CD4-positive, alpha-beta T cell (primary cell): ENCODE results near the gene PCTP. TPM values are rescaled to one million over a fixed set of nuclear protein-coding genes. Genes with fewer than 3 reads are reported as not detected.

ENCODE experiments used
- ATAC-seq: fragments of 200-7000 bp; cut with Tn5 transposase; one replicate; pipeline ENCODE4 v1.10.0; 2022; ENCODE audit warnings: mild to moderate bottlenecking; ENCODE audit not compliant: poor library complexity
- CTCF ChIA-PET: fragments of 350-600 bp; sonication (Branson Sonifier 250); formaldehyde crosslinking; loops from one replicate; lab custom pipeline; 2021; ENCODE audit warnings: antibody characterized with exemption, inconsistent platforms; lab: Charles Lee
- POLR2A ChIA-PET: fragments of 350-600 bp; sonication (Branson Sonifier 250); formaldehyde crosslinking; loops from one replicate; lab custom pipeline; 2021; ENCODE audit warnings: antibody characterized with exemption, inconsistent platforms; lab: Charles Lee
- DNase-seq, 14 experiments: peaks; one replicate each; pipeline ENCODE4 v3.0.0-alpha.2; 2013 to 2020; ENCODE audit warnings: mixed read lengths in 2 of 14
- H3K27ac ChIP-seq, 2 donors: one replicate each; pipeline versions ENCODE4 v1.5.1 to v1.7.0; 2013; ENCODE audit warnings: low read length in 2 of 2, low read depth in 1 of 2, mild to moderate bottlenecking in 1 of 2
- H3K27me3 ChIP-seq, 2 experiments: 1 replicate in 1 of 2; 2 replicates in 1 of 2; pipeline versions ENCODE4 v1.6.1 to v1.7.0; 2013; ENCODE audit warnings: low read length in 2 of 2, control low read depth in 1 of 2, mild to moderate bottlenecking in 1 of 2, moderate library complexity in 1 of 2; ENCODE audit not compliant: insufficient read depth in 2 of 2, control insufficient read depth in 1 of 2
- H3K36me3 ChIP-seq: one replicate; pipeline ENCODE4 v1.6.1; 2013; ENCODE audit warnings: low read length, control low read depth; ENCODE audit not compliant: insufficient read depth
- H3K4me1 ChIP-seq: one replicate; pipeline ENCODE4 v1.6.1; 2013; ENCODE audit warnings: low read length, control low read depth; ENCODE audit not compliant: insufficient read depth
- H3K4me3 ChIP-seq: one replicate; pipeline ENCODE4 v1.5.1; 2013; ENCODE audit warnings: mild to moderate bottlenecking, low read length, moderate library complexity
- H3K9me3 ChIP-seq, 2 experiments: 1 replicate in 1 of 2; 2 replicates in 1 of 2; pipeline versions ENCODE4 v1.6.1 to v1.7.0; 2013; ENCODE audit warnings: low read length in 2 of 2, mild to moderate bottlenecking in 2 of 2, control low read depth in 1 of 2, moderate library complexity in 1 of 2; ENCODE audit not compliant: control insufficient read depth in 1 of 2, insufficient read depth in 1 of 2
- H3K27ac Mint-ChIP-seq: one replicate; pipeline ENCODE4 v1.8.0; 2020; ENCODE audit warnings: mixed read lengths
- H3K27me3 Mint-ChIP-seq: one replicate; pipeline ENCODE4 v1.8.0; 2021; ENCODE audit warnings: mixed read lengths
- H3K36me3 Mint-ChIP-seq: one replicate; pipeline ENCODE4 v1.8.0; 2021; ENCODE audit warnings: low read depth, mixed read lengths
- H3K4me1 Mint-ChIP-seq: one replicate; pipeline ENCODE4 v1.8.0; 2021; ENCODE audit warnings: low read depth, mixed read lengths
- H3K4me3 Mint-ChIP-seq: one replicate; pipeline ENCODE4 v1.8.0; 2020; ENCODE audit warnings: mild to moderate bottlenecking, mixed read lengths
- H3K9me3 Mint-ChIP-seq: one replicate; pipeline ENCODE4 v1.8.0; 2020; ENCODE audit warnings: mixed read lengths
- intact Hi-C, 2 experiments: fragments of 100-400 bp; cut with DNase I in 1 of 2; cut with micrococcal nuclease in 1 of 2; formaldehyde crosslinking; loops; one replicate each; pipeline versions ENCODE4 v1.15.1 to v1.9.0; 2023 to 2025; cut with DNase I, micrococcal nuclease
- total RNA-seq, 174 experiments: library from RNA in 2 of 174; stranded (reverse) in 2 of 174; gene quantifications; one replicate each; pipeline ENCODE4 v1.2.3 and lab custom pipeline; 2021 to 2026
- TF ChIP-seq, protein P1 (sequence below): fragments of 200-600 bp; IDR thresholded peaks from one replicate; pipeline ENCODE4 v1.8.0; 2022; ENCODE audit warnings: antibody characterized with exemption, mild to moderate bottlenecking

Gene PCTP
- total RNA-seq, 2 experiments from 2014 or later = 1.1 to 1.2 TPM

DNA sequence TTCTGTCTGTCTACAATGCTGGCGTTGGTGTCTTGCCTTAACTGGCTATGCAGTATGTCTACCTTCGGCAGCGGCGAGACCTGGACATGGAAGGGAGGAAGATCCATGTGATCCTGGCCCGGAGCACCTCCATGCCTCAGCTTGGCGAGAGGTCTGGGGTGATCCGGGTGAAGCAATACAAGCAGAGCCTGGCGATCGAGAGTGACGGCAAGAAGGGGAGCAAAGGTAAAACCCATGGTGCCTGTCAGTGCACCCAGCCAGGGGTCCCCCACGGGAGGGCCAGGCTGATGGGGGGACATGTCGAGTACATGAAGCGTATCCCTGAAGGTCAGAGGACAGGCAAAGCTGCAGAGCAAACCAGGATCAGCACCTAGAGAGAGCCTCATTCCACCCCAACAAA is 22.8 kb downstream of the PCTP start:
- Mint-ChIP-seq H3K9me3 (no peaks in the 10 kb centered on the region), H3K36me3 (peaks cover 68% of the 10 kb centered on the region), H3K27me3 (no peaks in the 10 kb centered on the region), H3K27ac (no peak overlapping the region), H3K4me3 (no peak overlapping the region), H3K4me1 (no peaks in the 10 kb centered on the region)
- Histone ChIP-seq H3K27me3 (no peaks in the 10 kb centered on the region), H3K4me1 (no peaks in the 10 kb centered on the region), H3K4me3 (no peak overlapping the region), H3K9me3 (no peaks in the 10 kb centered on the region), H3K27ac (no peak overlapping the region), H3K36me3 (peaks cover 22% of the 10 kb centered on the region)
- POLR2A ChIA-PET = no interaction called here
- TF ChIP-seq, protein P1, sequence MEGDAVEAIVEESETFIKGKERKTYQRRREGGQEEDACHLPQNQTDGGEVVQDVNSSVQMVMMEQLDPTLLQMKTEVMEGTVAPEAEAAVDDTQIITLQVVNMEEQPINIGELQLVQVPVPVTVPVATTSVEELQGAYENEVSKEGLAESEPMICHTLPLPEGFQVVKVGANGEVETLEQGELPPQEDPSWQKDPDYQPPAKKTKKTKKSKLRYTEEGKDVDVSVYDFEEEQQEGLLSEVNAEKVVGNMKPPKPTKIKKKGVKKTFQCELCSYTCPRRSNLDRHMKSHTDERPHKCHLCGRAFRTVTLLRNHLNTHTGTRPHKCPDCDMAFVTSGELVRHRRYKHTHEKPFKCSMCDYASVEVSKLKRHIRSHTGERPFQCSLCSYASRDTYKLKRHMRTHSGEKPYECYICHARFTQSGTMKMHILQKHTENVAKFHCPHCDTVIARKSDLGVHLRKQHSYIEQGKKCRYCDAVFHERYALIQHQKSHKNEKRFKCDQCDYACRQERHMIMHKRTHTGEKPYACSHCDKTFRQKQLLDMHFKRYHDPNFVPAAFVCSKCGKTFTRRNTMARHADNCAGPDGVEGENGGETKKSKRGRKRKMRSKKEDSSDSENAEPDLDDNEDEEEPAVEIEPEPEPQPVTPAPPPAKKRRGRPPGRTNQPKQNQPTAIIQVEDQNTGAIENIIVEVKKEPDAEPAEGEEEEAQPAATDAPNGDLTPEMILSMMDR = no peak
- intact Hi-C loops = no loop called here
- ATAC-seq = no peak
- no peak for DNase-seq
- CTCF ChIA-PET = no interaction called here

DNA sequence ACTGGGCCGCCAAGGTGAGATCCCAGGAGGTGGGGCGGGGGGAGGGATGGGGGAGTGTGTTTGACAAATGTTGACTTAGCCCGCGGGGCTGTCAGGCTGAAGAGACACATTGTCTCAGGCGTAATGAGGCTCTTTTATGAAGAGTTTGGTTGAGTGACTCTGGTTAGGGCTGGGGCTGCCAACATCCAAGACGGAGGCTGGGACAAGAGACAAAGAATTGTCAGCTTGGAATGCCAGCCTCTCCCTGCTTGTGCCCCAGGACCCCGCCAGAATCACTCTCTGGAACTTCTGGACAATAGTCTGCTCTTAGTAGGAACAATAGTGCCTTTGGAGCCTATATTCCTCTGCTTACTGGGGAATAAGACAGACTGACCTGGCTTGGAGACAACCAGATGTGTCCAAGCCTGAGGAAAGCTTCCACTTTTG is 24.0 kb downstream of the PCTP start:
- CTCF ChIA-PET = no interaction called here
- no peaks in the 10 kb centered on the region for H3K27me3 ChIP-seq
- Mint-ChIP-seq H3K27ac (no peak overlapping the region), H3K9me3 (no peaks in the 10 kb centered on the region), H3K27me3 (no peaks in the 10 kb centered on the region), H3K36me3 (peaks cover 61% of the 10 kb centered on the region), H3K4me1 (no peaks in the 10 kb centered on the region), H3K4me3 (no peak overlapping the region)
- DNase-seq (no peak), ATAC-seq (no peak)
- H3K4me1 ChIP-seq = no peaks in the 10 kb centered on the region
- H3K36me3 ChIP-seq = peaks cover 22% of the 10 kb centered on the region
- POLR2A ChIA-PET = no interaction called here
- TF ChIP-seq, protein P1 = no peak
- H3K9me3 ChIP-seq = no peaks in the 10 kb centered on the region
- intact Hi-C loops = no loop called here
- no peak overlapping the region for H3K27ac ChIP-seq
- no peak overlapping the region for H3K4me3 ChIP-seq

DNA sequence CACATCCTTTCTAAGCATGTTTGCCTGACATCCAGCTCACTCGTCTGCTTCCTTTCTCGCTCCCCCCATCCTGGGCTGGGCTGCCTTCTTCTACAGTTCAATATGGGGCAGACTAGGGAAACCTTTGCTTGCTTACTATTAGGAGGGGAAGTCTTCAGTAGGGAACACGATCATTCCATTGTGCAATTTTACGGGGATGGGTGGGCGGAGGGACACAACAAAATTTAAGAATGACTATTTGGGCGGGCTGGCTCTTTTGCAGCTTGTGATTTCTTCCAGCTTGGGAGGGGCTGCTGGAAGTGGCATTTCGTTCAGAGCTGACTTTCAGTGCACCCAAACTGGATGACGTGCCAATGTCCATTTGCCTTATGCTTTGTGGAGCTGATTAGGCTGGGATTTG is 25.4 kb downstream of the PCTP start:
- H3K4me1 Mint-ChIP-seq = no peaks in the 10 kb centered on the region
- no peaks in the 10 kb centered on the region for H3K27me3 ChIP-seq
- peaks cover 22% of the 10 kb centered on the region for H3K36me3 ChIP-seq
- H3K9me3 Mint-ChIP-seq = no peaks in the 10 kb centered on the region
- H3K36me3 Mint-ChIP-seq = peaks cover 51% of the 10 kb centered on the region
- H3K4me1 ChIP-seq = no peaks in the 10 kb centered on the region
- H3K4me3 Mint-ChIP-seq = no peak overlapping the region
- no peak overlapping the region for H3K4me3 ChIP-seq
- TF ChIP-seq, protein P1 = no peak
- H3K27ac ChIP-seq = no peak overlapping the region
- ATAC-seq (no peak), DNase-seq (no peak)
- ChIA-PET POLR2A (no interaction called here), CTCF (no interaction called here)
- intact Hi-C loops = no loop called here
- H3K27me3 Mint-ChIP-seq = no peaks in the 10 kb centered on the region
- no peak overlapping the region for H3K27ac Mint-ChIP-seq
- H3K9me3 ChIP-seq = no peaks in the 10 kb centered on the region
